ENCODE results near the gene OTUD3.
"Not testable (repeated sequence)": the region's sequence is repeated elsewhere in the genome, so short reads cannot be mapped to it uniquely, and the experiment has no call there.

Gene OTUD3, protein sequence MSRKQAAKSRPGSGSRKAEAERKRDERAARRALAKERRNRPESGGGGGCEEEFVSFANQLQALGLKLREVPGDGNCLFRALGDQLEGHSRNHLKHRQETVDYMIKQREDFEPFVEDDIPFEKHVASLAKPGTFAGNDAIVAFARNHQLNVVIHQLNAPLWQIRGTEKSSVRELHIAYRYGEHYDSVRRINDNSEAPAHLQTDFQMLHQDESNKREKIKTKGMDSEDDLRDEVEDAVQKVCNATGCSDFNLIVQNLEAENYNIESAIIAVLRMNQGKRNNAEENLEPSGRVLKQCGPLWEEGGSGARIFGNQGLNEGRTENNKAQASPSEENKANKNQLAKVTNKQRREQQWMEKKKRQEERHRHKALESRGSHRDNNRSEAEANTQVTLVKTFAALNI

GRCh38 chr1:19882111-19883071, at the start of gene OTUD3:
TSS of gene OTUD3 (plus strand) at chr1:19882395. CDS start at chr1:19882514, 119 bp downstream.
- FAIRE-seq: peak; percentile 98

GRCh38 chr1:19835578-19835977, 46.6 kb upstream of the OTUD3 start:
- DNase-seq (ENCODE audit: extremely low spot score, insufficient read length, low read depth) (no peak), FAIRE-seq (no peak)

More at GRCh38 chr1:19882111-19883071, at the start of gene OTUD3:
- peak; percentile 95 for DNase-seq (ENCODE audit: extremely low spot score, insufficient read length, low read depth)

GRCh38 chr1:19837866-19838265, 44.3 kb upstream of the OTUD3 start:
- DNase-seq (ENCODE audit: extremely low spot score, insufficient read length, low read depth) (no peak), FAIRE-seq (no peak)

DNA sequence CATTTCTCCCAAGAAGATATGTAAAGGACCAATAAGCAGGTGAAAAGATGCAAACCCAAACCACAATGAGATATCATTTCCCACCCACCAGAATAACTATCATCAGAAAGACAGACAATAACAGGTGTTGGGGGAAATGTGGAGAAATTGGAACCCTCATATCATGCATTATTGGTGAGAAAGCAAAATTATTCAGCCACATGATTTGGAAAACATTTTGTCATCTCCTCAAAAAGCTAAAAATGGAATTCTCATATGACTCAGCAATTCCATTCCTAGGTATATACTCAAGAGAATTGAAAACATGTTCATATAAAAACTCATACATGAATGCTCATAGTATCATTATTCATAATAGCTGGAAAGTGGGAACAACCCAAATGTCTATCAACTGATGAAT, 42.0 kb upstream of the OTUD3 start:
- no peak for DNase-seq (ENCODE audit: extremely low spot score, insufficient read length, low read depth)
- no peak for FAIRE-seq

GRCh38 chr1:19844731-19845495, 37.3 kb upstream of the OTUD3 start:
- DNase-seq (ENCODE audit: extremely low spot score, insufficient read length, low read depth) (no peak), FAIRE-seq (no peak)

DNA sequence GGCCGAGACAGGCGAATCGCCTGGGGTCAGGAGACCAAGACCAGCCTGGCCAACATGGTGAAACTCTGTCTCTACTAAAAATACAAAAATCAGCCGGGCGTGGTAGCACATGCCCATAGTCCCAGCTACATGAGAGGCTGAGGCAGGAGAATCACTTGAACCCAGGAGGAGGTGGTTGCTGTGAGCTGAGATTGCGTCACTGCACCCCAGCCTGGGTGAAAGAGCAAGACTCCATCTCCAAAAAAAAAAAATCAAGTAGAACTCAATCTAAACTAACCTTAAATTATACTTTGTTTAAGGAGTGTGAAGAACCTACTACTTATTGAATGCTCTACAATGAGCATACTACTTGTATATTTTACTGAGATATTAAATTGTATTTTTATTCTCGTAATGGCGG, 36.6 kb upstream of the OTUD3 start:
- FAIRE-seq: no peak
- no peak for DNase-seq (ENCODE audit: extremely low spot score, insufficient read length, low read depth)

GRCh38 chr1:19846338-19846737, 35.9 kb upstream of the OTUD3 start:
- no peak for DNase-seq (ENCODE audit: extremely low spot score, insufficient read length, low read depth)
- no peak for FAIRE-seq

DNA sequence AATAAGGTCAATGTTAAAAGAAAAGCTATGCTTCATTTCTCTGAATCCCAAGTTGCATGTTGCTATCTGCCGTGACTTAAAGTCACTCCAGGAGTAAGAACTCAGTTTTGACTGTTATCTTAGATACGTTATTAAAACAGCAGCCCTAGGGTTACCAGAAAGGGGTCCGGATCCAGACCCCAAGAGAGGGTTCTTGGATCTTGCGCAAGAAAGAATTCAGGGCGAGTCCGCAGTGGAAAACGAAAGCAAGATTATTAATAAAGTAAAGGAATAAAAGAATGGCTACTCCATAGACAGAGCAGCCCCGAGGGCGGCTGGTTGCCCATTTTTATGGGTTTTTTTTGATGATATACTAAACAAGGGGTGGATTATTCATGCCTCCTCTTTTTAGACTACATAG, 34.9 kb upstream of the OTUD3 start:
- not testable (repeated sequence) for DNase-seq (ENCODE audit: extremely low spot score, insufficient read length, low read depth); FAIRE-seq

DNA sequence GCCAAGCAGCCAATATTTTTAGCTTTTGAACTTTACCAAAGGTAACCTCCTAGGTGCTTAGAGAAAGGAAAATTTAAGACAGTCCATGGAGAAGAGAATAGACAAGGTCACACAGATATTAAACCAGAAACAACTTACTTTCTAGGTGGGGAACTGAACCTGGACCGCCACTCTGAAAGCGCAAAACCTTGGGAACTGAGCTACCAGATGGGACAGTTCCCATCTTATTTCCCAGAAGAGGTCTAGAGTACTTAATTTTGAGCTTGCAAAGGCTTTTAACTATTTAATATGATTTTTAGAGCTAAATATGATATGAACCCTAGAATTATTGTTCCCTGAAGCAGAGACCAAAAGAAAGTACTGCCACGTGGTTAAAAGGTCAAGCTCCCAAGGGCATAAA, 32.9 kb upstream of the OTUD3 start:
- FAIRE-seq; DNase-seq (ENCODE audit: extremely low spot score, insufficient read length, low read depth): not testable (repeated sequence)

DNA sequence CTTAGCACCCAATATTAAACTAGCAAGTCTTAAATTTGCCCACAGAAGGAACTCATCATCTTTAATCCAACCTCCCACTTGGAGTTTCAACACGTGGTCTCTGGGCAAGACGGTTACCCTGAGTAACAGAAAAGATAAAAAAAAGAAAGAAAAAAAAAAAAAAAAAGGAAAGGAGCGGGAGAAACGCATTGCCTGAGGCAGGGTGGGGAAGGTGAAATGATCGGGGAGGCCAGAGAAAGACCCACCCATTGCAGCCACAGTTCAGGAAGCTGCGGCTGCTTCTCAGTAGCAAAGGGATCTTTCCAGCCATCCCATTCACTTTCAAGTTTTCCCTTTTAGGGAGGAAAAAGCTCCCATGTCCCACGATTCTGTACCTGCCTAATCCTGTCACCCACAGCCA, 32.0 kb upstream of the OTUD3 start:
- FAIRE-seq: no peak
- no peak for DNase-seq (ENCODE audit: extremely low spot score, insufficient read length, low read depth)

DNA sequence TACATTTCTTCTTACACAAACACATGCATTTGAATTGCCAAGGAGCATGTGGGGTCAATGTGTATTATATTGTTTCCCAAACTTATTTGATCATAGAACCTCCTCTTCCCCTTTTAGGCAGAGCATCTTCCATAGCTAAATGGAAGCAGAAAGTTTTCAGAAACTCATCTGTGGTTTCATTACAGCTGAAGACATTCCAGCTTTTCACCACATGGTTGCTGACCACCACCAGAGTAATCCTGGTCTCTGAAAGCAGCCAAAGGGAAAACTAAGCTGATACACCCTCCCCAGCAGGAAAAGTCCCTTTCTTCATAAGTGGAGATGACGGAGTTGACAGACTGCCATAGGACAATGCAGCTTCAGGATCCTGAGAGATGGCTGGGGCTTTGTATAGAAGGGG, 30.2 kb upstream of the OTUD3 start:
- DNase-seq (ENCODE audit: extremely low spot score, insufficient read length, low read depth): no peak
- no peak for FAIRE-seq

DNA sequence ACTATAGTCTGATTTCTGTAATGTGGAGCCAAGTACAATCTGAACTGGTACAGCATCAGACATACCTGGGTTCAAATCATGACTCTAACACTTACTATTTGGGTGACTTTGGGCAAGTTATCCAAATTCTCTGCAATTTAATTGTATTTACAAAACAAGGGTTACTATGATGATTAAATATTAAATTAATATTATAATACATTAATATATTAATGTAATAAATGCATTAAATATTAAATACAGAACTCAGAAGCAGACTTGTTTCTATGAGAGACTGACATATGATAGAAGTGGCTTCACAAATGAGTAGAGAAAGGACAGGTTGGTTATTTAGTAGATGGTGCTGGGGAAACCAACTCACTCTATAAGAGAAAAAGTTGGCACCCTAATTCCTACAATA, 27.3 kb upstream of the OTUD3 start:
- FAIRE-seq (no peak), DNase-seq (ENCODE audit: extremely low spot score, insufficient read length, low read depth) (no peak)

DNA sequence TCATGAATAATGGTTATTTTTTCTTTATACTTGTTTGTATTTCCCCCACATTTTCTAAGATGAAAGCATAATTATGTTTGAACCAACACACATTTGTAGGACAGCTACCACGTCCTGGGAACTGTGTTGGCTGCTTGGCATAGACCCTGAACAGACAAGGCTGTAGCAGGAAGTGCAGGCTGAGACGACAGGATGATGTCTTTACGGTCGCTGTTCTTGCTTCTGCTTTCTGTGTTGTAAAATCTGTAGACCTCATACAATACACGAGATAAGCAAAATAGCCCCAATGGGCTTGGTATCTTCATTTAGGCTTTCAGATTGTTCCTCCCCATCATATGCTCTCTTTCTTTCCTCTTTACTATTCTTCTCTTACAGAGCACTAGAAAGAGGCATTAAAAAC, 23.3 kb upstream of the OTUD3 start:
- FAIRE-seq (peak; percentile 29), DNase-seq (ENCODE audit: extremely low spot score, insufficient read length, low read depth) (no peak)

DNA sequence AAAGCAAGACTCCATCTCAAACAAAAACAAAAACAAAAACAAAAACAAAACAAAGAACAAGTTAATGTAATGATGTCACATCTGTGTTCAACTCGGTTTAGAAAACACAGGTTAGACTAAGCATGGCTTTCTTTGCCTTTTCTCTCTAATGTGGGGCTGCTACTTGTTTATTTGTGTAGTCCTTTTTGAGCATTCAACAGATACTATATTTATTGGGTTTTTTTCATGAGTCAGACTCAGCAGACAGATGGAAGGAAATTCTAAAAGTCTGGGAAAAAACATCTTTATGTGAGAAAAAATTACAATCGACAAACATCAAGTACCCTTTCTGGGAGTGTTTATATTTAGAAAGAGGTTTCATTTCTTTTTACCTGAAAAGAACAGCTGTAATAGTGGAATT, 22.3 kb upstream of the OTUD3 start:
- DNase-seq (ENCODE audit: extremely low spot score, insufficient read length, low read depth) (no peak), FAIRE-seq (no peak)

DNA sequence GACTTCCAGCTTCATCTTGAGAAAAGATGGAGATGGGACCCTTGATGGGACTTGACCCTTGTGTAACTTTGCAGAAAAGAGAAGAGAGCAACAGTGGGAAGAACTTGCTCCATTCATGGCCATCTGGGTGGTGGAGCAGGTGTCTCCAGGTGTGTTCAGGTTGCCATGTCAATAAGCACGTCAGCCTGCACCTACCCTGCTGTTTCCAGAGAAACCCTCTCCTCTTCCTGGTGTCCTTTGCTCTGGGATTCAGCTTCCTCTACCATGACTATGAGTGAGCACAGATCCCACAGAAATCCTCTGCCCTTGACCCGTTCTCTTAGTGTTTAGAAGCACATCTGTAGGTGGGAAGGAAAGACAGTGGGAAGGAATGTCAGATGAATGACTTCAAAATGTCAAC, 21.8 kb upstream of the OTUD3 start:
- no peak for FAIRE-seq
- no peak for DNase-seq (ENCODE audit: extremely low spot score, insufficient read length, low read depth)

- FAIRE-seq: no peak
- DNase-seq (ENCODE audit: extremely low spot score, insufficient read length, low read depth): no peak
These were observed 21.2 kb upstream of the OTUD3 start for GRCh38 chr1:19861034-19861433.

- FAIRE-seq (no peak), DNase-seq (ENCODE audit: extremely low spot score, insufficient read length, low read depth) (no peak)
These were observed 20.2 kb upstream of the OTUD3 start for GRCh38 chr1:19861842-19862530.

- DNase-seq (ENCODE audit: extremely low spot score, insufficient read length, low read depth): no peak
- no peak for FAIRE-seq
These were observed 19.3 kb upstream of the OTUD3 start for GRCh38 chr1:19862944-19863343.

- no peak for FAIRE-seq
- DNase-seq (ENCODE audit: extremely low spot score, insufficient read length, low read depth): no peak
These were observed 17.5 kb upstream of the OTUD3 start for GRCh38 chr1:19864570-19865160.

Measured in GM18507 (cell line).